DMS53 treated with DMSO at 0.1 percent for 48 hours (cell line): ENCODE results near the gene SAMD4A.

Experiments used
- DNase-seq: peaks from one replicate; lab custom pipeline; 2025; ENCODE audit not compliant: unreplicated experiment; lab: John Stamatoyannopoulos, UW

Gene SAMD4A

DNA sequence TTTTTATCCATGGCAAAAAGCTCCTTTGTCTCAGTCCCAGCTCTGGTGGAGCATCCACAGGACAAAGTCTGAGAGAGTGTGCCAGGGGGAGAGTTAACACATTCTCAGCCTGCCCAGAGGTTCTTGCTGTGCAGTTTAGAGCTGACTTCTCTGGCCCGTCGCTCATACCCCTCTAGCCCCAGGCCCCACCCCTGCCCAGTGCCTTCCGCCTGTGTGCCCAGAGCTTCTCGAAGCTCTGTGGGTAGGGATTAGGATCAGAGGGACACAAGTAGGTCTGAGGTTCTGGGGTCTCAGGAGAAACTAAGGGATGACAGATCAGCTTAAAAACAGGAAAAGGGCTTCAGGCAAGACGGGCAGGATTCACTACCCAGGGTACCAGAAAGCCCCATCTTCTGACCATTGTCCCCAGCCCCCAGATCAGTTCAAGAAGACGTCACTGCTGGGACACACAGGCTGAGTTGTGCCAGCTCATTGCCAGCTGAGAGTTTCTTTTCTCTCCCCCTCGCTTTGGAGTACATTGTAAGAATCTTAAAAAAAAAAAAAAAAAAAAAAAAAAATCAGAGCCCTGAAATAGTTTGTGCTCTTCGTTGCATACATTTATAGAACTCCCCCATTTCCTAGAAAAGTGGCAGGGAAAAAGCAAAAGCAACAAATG, 208.7 kb downstream of the SAMD4A start:
- no peak for DNase-seq

DNA sequence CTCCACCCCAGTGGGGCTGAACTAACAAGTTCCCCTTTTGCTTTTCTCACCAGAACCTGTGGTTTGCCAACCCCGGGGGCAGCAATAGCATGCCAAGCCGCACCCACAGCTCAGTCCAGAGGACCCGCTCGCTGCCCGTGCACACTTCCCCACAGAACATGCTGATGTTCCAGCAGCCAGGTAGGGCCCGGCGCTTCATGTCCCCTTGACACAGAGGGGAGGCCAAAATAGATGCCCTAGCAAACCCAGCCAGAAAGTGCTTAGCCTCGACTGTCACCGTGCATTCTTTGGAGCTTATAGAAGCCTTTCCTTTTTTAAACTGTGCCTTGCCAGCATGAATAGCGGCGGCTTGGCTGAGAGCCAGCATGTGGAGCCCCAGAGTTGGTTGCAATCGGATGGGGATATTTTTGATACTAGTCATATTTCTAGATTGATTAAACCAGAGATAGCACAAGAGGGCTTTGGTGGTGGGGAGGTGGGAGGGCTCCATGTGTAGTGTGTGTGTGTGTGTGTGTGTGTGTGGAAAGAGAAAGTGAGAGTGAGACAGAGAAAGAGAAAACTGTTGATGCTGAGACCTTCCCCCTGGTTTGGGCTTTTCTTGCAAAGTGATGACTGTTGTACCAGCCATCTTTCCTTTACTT, 209.6 kb downstream of the SAMD4A start:
- DNase-seq, result no peak

DNA sequence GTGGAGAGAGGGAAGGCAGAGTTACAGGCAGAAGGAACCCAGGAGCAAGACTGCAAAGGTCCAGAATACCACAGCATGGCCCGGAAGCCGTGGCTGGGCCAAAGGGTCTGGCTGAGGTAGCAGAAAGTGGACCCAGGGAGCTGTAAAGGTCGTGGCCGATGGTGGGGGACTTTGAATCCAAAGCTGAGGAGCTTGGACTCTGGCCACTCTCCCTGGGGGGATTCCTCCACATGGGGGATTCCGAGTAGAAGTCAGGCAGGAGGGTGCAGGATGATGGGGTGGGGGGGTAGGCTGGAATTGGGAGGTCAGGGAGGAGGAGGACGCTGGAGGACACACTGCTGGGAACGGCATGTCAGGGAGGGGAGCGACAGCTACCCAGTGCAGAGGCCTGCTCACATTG, 210.5 kb downstream of the SAMD4A start:
- DNase-seq, result no peak

DNA sequence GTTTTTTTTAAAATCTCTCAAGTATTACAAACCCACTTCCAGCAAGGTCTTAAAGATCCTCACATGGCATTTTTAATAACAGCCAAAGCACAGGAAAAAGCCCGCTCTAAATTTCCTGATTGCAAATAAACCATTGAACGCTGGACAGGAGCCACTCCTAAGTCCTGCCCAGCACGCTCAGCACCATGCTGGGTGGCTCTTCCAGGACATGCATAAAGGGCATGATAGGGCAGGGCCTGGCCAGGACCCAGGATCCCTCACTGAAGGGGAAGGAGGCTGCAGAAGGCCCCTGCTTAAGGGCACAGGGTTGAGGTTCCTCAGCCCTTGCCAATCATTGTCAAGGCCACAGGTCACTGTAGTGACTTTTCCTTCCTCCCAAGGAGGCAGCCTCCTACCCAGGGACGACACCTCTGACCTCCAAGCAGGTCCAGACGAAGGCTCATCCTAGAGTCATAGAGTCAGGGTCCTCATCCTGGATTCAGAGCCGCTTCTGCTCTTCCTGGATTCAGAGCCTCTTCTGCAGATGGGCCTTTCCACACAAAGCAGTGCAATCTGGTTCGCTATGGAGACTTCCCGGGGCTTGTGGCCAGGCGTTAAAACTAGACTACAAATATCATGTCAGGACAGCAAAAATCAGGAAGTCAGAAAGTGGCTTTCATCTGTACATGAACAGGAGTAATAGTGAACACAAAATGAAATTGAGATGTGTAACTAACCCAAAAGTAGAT, 211.9 kb downstream of the SAMD4A start:
- no peak for DNase-seq

DNA sequence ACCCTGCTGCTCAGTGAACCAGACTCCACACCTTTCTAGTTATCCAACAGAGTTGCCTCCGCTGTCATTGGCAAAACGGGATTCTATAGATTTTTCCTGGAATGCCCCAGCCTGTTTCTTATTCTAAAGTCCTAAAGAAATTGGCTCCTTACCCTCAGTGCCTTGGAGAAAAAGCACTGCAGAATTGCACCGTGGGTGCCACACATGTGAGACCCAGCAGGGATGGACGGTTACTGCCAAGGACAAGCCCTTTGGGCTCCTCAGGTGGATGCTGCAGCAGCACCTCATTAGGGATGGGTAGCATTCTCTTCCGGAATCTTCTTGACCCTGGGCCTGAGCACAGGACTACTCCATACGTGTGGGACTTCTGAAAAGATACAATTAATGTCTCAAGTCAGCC, 214.2 kb downstream of the SAMD4A start:
- DNase-seq, result no peak

DNA sequence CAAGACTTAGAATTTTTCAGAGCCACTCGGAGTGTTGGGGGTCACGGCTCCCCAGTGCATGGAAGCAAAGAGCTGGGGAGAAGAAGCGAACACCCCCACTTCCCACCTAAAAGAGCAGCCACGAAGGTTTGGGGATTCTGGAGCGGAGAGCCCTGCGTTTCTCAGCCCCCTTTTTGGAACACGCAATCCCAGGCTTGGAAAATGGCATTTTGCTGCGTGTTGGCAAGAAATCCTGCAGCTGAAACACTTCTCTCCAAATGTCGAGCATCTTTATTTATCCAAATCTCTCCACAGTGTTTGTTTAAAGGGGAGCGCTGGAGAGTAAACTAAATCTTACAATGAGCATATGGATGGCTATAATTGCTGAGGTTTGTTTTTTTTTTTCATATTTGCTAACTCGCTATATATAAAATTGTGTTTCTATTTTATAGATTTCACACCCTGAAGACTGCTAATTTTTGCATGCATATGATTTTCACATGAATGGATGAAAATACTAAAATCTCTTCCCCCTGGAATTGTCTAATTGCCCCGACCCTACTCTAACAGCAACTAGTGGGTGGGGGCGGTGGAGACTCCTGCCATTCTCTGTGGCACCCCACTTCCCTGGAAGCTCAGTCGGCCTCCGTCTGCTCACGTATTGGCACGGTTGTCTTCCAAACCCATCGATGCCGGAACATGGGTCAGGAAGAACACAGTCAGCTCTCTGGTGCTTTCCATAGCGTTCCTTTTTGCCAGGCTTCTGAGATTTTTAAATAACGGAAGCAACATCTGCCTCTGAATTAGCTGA, 215.2 kb downstream of the SAMD4A start:
- DNase-seq, result no peak

DNA sequence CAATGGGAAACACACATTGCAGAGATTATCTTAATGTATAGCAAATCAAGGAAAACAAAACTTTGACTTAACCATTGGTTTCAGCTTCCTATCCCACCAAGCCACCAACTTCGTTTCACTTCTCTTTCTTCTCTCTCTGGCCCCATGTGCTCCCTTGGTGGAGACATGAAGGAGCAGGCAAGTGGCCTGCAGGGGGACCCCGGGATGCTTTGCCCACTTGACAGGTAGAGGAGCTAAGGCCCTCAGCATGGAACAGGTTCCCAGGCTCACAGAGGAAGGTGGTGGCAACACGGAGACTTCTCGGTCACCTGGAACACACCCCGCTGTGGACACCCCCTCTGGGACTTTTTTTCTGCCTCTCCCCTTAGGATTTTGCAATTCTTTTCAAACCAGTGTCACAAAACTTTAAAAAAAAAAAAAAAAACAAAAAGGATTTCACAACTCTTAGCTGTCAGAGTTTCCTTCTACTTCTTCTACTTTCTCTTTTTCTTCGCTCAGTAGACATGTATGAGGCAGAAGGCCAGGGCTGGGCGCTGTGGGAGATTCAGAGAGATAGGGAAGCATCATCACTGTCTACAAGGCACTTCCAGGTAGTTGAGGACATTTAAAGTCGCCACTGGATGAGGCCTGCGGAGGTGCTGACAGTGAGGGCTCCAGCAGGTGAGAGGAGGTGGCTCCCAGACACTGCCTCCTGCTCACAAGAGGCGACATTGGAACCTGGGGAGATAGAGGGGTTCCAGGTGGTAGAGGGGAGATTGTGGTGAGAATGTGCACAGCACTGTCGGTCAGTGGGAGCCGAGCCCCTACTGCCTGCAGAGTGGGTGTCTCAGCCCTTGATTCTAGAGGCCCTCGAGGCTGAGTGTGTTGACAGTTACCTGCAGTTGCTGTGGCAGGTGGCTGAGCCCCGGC, 216.1 kb downstream of the SAMD4A start:
- no peak for DNase-seq

DNA sequence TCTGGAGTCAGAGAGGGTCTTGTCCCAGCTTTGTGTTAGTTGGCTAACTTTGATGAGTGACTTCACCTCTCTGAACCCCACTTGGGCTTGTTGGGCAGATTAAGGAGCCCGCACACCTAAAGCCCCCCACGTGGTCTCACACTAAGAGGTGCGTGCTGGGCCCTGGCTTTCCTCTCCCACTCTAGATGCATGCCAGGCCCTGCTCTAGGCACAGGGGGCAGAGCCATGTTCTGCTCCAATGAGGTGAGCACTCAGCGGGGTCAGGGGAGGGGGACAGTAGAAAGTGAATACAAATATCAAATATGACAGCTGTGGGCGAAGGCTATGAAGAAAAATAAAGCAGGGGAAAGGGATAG, 216.7 kb downstream of the SAMD4A start:
- no peak for DNase-seq

DNA sequence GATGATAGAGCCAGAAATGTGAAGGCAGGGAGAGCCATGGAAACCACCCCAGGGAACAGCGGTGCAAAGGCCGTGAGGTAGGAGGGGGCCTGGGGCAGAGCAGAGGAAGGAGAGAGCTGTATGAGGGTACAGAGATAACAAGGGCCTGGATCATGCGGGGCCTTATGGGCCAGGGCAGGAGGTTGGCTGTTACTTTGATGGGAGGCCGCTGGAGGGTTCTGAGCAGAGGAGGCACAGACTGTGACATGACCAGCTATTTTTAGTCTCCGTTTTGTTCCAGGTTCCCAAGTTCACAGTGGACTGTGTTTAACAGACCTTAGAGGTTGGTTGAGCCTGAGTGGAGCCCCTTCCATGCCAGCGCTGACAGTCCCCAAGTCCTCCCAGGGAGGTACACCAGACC, 217.1 kb downstream of the SAMD4A start:
- DNase-seq, result no peak

DNA sequence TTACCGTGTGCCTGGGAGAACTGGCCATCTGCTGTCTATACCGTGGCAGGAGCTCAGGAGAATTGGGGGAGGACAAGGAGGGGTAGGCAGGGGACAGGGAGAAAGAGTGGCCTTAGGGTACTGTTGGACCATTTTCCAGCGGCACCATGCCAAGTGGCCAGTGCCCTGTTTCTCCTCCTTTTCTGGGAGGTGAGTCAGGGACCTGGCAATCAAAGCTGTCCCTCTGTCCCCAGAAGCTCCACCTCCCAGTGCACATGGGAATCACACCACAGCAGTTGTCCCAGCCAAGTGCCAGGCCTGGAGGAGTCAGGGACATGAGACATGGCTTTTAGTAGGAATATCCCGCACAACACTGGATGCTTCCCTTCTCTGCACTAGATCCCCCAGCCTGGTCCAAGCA, 217.7 kb downstream of the SAMD4A start:
- no peak for DNase-seq

DNA sequence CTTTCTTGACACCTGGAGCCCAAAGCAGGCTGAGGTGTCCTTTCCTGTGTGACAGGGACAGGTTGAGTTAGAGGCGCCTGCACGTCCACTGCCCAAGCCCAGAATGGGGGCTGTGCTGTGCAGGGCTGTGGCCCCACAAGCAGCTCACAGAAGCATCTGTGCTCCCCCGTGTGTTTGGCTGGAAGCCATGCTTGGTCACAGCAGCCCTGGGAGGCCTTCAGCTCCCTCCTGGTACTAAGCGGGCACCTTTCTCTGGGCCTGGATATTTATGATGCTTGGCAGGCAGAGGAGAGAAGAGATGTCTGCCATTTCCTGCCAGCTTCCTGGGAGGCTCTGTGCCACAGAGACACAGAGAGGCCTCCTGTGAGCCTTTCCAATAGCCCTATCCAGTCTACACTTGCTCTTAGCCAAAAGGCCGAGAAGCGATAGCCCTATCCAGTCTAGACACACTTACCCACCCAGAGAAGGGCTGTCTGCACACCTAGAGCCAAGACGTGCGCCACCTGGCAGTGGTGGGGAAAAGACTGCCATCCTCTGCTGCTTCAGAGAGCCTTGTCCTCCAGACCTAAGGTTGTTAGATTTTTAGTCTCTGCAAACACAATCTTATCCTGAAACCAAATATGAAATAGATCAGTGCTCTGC, 218.3 kb downstream of the SAMD4A start:
- DNase-seq, result no peak

DNA sequence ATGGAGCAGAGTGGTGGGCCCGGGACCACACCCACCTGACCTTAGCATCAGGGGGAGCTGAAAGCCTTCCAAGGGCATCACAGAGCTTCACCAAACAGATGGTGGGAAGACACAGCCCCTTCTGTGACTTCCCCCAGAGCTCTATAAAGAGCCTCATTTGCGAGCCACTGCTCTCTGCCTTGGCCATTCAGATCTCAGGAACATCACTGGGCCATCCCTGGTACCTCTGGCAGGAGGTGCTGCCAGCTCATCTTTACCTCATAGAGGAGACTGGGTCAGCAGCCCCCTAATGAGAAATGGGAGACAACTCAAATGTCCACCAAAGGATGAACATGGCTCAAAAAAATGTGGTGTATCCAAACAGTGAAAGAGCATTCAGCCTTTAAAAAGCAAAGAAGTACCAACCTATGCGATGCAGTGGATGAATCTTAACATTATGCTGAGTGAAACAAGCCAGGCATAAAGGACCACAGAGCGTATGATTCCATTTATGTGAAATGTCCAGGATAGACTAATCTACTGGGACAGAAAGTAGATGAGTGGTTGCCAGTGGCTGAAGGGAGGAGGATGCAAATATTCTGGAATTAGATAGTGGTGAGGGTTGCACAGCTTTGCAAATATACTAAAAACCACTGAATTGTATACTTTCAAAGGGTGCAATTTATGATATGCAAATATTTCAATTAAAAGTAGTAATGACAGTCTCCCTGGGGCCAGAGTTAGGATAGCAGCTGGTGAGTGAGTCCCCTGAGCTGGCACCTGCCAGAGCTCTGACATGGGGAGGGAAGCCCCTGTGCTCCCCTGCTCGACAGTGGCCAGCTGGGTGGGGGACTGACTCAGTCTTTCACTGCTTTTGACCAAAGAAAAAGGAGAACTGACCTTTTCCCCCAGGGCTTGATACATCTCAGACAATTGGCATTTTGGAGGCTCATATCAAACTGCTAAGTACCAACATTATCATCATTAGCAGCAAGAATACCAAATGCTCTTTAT, 219.1 kb downstream of the SAMD4A start:
- DNase-seq, result no peak

DNA sequence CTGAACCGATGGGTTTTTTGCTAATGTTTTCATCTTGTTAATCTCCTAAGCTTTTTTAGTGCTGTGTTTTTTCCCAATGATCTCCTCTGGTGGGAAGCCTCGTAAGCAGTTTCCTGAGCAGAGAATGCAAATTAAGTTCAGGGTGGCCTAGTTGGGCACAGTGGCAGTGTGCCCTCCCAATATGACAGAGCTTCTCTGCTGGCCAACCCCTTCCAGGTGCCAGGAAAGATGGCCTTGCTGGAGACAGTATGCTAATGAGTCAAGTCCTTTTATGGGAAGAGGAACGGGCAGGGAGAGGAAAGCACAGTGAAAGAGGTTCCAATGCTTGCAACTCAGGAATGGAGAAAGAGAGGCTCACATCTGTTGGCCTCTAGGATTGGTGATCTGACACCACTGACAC, 219.9 kb downstream of the SAMD4A start:
- DNase-seq, result no peak

DNA sequence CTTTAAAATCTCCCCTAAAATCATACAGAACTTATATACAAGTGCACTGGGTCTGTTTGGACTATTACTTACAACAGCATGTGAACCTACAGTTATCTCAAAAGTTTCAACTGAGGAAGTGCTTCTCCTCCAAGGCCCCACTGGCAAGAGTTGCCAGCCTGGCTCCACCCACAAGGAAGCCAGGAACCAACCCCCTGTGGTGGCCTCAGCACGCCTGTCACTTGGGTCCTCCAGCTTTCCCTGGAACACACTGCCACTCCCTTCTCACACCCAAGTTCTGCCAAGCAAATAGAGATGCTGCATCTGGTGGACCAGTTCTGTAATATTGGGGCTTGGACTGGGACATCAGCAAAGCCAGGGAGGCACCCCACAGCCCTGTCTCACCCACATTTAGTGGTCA, 220.3 kb downstream of the SAMD4A start:
- DNase-seq, result no peak

DNA sequence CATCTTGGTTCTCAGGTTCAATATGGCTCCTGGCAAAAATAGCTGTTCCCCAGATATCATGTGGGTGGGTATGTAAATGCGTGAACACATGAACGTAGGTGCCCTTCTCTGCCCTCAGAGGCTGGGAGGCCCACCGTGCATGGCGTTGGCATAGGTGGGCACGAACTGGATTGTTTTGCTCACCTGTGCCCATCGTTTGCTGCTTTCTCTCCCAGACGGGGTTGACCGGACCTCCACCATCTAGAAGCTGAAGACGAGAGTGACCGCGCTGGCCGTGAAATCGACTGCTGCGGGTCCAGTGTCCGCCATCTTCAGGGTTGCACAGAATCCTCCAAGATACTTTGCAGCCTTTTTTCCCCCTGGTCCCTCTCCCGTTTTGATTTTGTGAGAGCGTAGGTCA, 221.8 kb downstream of the SAMD4A start:
- no peak for DNase-seq

DNA sequence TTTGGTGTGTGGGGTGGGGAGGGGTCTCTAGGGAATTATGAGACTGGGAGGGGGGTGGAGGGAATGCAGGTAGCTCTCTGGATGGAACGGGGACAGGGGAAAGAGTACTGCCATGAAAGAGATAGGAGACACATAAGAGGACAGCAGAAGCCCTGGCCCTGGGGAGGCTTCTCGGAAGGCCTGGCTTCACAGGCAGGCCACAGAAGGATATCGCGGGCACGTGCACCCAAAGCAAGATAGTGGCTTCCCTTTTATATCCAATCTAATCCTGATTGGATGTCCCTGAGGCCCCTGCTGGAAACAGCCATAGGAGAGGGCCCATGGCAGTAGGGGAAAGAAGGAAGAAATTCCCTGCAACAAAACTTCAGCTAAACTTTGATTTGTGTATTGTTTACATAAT, 222.2 kb downstream of the SAMD4A start:
- no peak for DNase-seq

DNA sequence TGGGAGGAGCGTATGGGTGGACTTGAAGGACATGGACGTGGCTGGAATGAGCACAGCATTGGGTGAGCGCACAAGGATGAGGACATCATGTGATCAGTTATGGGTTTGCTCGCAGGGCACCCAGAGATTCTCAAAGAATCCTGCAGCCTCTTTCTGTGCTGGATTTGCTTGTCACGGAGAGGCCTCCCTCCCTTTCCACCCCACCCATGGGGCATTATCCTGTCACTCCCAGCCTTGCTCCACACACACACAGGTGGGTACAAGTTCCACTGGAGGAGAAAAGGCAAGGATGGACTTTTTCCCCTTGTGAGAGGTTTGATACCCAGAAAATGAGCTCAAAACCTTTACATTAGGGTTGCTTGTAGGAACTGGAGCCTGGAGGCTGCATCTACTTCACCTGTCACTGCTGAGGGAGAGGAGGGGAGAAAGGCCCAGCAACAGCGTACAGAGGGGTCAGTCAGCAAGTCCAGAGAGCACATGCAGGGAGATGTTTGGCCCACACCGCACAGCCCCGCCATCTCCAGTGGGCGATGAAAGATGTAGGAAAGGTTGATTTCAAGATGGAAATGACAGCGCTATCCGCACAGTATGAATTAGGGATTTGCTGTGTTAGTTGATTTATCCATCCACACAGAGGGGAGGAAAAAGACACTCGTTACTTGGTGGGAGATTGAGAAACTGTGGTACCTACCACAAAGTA, 223.0 kb downstream of the SAMD4A start:
- DNase-seq, result no peak

DNA sequence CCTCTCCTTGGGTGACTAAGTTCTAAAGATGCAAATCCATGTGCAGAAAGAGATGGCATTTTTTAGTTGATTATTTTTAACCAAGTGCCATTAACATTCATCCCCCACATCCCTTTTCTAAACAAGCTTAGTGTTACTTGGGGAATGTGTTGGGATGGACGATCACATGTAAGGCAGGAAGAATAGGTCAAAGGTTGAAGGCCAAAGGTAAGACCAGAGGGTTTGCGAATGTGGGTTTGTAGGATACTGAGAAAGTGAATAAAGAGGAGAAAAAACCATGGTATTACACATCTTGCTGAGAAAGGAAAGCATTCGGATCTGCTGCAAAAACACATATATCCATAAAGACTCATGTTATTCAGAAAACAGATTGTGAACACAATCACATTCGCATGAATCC, 224.1 kb downstream of the SAMD4A start:
- DNase-seq, result no peak
